Endodermal cell (in vitro differentiated cells): Measurements from ENCODE around the gene ARHGAP8. TPM values are rescaled to one million over a fixed set of nuclear protein-coding genes. Genes with fewer than 3 reads are reported as not detected.

Source experiments
- DNase-seq: peaks from one replicate; pipeline ENCODE4 v3.0.0-alpha.2; 2017
- H3K27ac ChIP-seq: 2 replicates; pipeline ENCODE4 v1.5.1; 2013; ENCODE audit warnings: mild to moderate bottlenecking, low read depth, low read length, moderate library complexity
- H3K27me3 ChIP-seq: 2 replicates; pipeline ENCODE4 v1.6.1; 2013; ENCODE audit warnings: mild to moderate bottlenecking, low read length, moderate library complexity; ENCODE audit not compliant: insufficient read depth, control insufficient read depth, poor library complexity, severe bottlenecking
- H3K36me3 ChIP-seq: 2 replicates; pipeline ENCODE4 v1.7.0; 2013; ENCODE audit warnings: mild to moderate bottlenecking, low read length, moderate library complexity; ENCODE audit not compliant: control insufficient read depth, insufficient read depth
- H3K4me1 ChIP-seq: one replicate; pipeline ENCODE4 v1.7.0; 2013; ENCODE audit warnings: low read length; ENCODE audit not compliant: control insufficient read depth, insufficient read depth
- H3K4me3 ChIP-seq: 2 replicates; pipeline ENCODE4 v1.5.1; 2013; ENCODE audit warnings: mild to moderate bottlenecking, low read length, moderate library complexity
- H3K9ac ChIP-seq: 2 replicates; pipeline ENCODE4 v1.6.1; 2013; ENCODE audit warnings: mild to moderate bottlenecking, low read length, moderate library complexity; ENCODE audit not compliant: poor library complexity, severe bottlenecking; ENCODE audit errors: extremely low read depth
- H3K9me3 ChIP-seq: 2 replicates; pipeline ENCODE4 v1.6.1; 2013; ENCODE audit warnings: mild to moderate bottlenecking, low read length, moderate library complexity; ENCODE audit not compliant: control insufficient read depth
- H3K27ac Mint-ChIP-seq: 2 replicates; pipeline ENCODE4 v1.8.0; 2020; ENCODE audit warnings: mixed read lengths
- H3K27me3 Mint-ChIP-seq: 2 replicates; pipeline ENCODE4 v1.8.0; 2021; ENCODE audit warnings: mild to moderate bottlenecking, mixed read lengths; ENCODE audit not compliant: insufficient read depth
- H3K36me3 Mint-ChIP-seq: 2 replicates; pipeline ENCODE4 v1.8.0; 2020; ENCODE audit warnings: low read depth, mixed read lengths
- H3K4me1 Mint-ChIP-seq: 2 replicates; pipeline ENCODE4 v1.8.0; 2020; ENCODE audit warnings: mixed read lengths
- H3K4me3 Mint-ChIP-seq: 2 replicates; pipeline ENCODE4 v1.8.0; 2020; ENCODE audit warnings: mild to moderate bottlenecking, moderate library complexity, mixed read lengths
- H3K9me3 Mint-ChIP-seq: 2 replicates; pipeline ENCODE4 v1.8.0; 2020; ENCODE audit warnings: mild to moderate bottlenecking, mixed read lengths
- WGBS, 2 experiments: methylation state at CpG; one replicate each; pipeline versions ENCODE4 v1.1.5 to v1.1.7; 2013; ENCODE audit warnings: missing lambda C conversion rate in 2 of 2, mixed read lengths in 1 of 2; ENCODE audit not compliant: insufficient coverage in 1 of 2, insufficient read length in 1 of 2; 5-methylcytosine and 5-hydroxymethylcytosine counted together
- total RNA-seq, 2 donors: library from RNA; stranded (reverse); fragmentation: NEBNext Ultra II Directional in 1 of 2; extraction: Animal tissue kit (Norgen Biotek cat#: 25700) in 1 of 2; gene quantifications; 2 replicates in 1 of 2; 3 replicates in 1 of 2; pipeline ENCODE4 v1.2.1, GENCODE V29; 2021
- TF ChIP-seq, protein P1 (sequence below): fragments of 200-600 bp; sonication (generic); conservative IDR thresholded peaks from 2 replicates; pipeline ENCODE4 v1.5.0; 2021; ENCODE audit warnings: antibody characterized with exemption, mild to moderate bottlenecking

Gene ARHGAP8
- total RNA-seq, 2 donors from 2014 or later, result 45.2 to 51.3 TPM

- TF ChIP-seq, protein P1, sequence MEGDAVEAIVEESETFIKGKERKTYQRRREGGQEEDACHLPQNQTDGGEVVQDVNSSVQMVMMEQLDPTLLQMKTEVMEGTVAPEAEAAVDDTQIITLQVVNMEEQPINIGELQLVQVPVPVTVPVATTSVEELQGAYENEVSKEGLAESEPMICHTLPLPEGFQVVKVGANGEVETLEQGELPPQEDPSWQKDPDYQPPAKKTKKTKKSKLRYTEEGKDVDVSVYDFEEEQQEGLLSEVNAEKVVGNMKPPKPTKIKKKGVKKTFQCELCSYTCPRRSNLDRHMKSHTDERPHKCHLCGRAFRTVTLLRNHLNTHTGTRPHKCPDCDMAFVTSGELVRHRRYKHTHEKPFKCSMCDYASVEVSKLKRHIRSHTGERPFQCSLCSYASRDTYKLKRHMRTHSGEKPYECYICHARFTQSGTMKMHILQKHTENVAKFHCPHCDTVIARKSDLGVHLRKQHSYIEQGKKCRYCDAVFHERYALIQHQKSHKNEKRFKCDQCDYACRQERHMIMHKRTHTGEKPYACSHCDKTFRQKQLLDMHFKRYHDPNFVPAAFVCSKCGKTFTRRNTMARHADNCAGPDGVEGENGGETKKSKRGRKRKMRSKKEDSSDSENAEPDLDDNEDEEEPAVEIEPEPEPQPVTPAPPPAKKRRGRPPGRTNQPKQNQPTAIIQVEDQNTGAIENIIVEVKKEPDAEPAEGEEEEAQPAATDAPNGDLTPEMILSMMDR, result no peak
- H3K4me3 Mint-ChIP-seq, result no peak overlapping the region
- no peaks in the 10 kb centered on the region for H3K27me3 ChIP-seq
- H3K4me3 ChIP-seq, result no peak overlapping the region
- H3K36me3 Mint-ChIP-seq, result peaks cover 9% of the 10 kb centered on the region
- no peak overlapping the region for H3K27ac ChIP-seq
- H3K9me3 ChIP-seq, result no peaks in the 10 kb centered on the region
- DNase-seq, result no peak
- no peaks in the 10 kb centered on the region for H3K4me1 ChIP-seq
- H3K27ac Mint-ChIP-seq, result no peak overlapping the region
- H3K9ac ChIP-seq, result no peak overlapping the region
- H3K4me1 Mint-ChIP-seq, result peaks cover 2% of the 10 kb centered on the region
- no peaks in the 10 kb centered on the region for H3K9me3 Mint-ChIP-seq
- WGBS, 2 experiments, result 83 to 87% methylated on average over 24 to 27 of the region's 27 CpGs
- H3K36me3 ChIP-seq, result no peaks in the 10 kb centered on the region
- no peaks in the 10 kb centered on the region for H3K27me3 Mint-ChIP-seq
Observed at GRCh38 chr22:44732661-44733060, 19.7 kb upstream of the ARHGAP8 start.

GRCh38 chr22:44733426-44734106 is 18.8 kb upstream of the ARHGAP8 start:
- Histone ChIP-seq H3K27ac (no peak overlapping the region), H3K4me1 (peaks cover 5% of the 10 kb centered on the region), H3K9me3 (no peaks in the 10 kb centered on the region), H3K4me3 (no peak overlapping the region), H3K27me3 (no peaks in the 10 kb centered on the region), H3K9ac (no peak overlapping the region), H3K36me3 (no peaks in the 10 kb centered on the region)
- TF ChIP-seq, protein P1, result no peak
- DNase-seq, result no peak
- WGBS, 2 experiments, result 86 to 88% methylated on average over 11 to 12 of the region's 14 CpGs
- Mint-ChIP-seq H3K36me3 (peaks cover 9% of the 10 kb centered on the region), H3K4me1 (peaks cover 9% of the 10 kb centered on the region), H3K9me3 (no peaks in the 10 kb centered on the region), H3K27me3 (no peaks in the 10 kb centered on the region), H3K4me3 (no peak overlapping the region), H3K27ac (no peak overlapping the region)

DNA sequence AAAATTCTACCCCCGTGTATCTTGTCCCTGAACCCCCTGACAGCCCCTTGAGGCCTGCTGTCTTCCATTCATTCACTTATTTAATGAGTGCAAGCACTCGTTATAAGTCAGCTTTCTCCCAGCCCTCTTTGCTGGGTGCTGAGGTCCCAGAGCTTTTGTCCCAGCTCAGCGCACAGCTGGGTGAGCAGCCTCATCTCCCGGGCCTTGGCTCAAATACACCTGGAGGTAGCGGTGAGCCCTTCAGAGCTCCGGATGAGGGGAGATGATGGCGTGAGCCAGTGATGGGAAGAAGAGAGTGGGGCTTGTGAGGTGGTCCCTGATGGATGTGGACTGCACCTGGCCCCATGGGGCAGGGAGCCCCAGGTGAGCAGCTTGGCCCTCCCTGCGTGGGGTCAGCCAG is 18.1 kb upstream of the ARHGAP8 start:
- no peak overlapping the region for H3K27ac Mint-ChIP-seq

More for the DNA sequence above, 18.1 kb upstream of the ARHGAP8 start:
- TF ChIP-seq, protein P1, result no peak
- H3K9me3 ChIP-seq, result no peaks in the 10 kb centered on the region
- no peaks in the 10 kb centered on the region for H3K27me3 ChIP-seq
- H3K36me3 ChIP-seq, result no peaks in the 10 kb centered on the region
- Mint-ChIP-seq H3K4me1 (peaks cover 11% of the 10 kb centered on the region), H3K9me3 (no peaks in the 10 kb centered on the region), H3K27me3 (no peaks in the 10 kb centered on the region), H3K4me3 (no peak overlapping the region), H3K36me3 (peaks cover 7% of the 10 kb centered on the region)
- DNase-seq, result no peak
- no peak overlapping the region for H3K27ac ChIP-seq
- no peak overlapping the region for H3K4me3 ChIP-seq
- H3K4me1 ChIP-seq, result peaks cover 5% of the 10 kb centered on the region
- no peak overlapping the region for H3K9ac ChIP-seq
- WGBS, 2 experiments, result 82 to 85% methylated on average over 2 to 8 of the region's 8 CpGs
